HG02840 (cell line): ENCODE data around the gene PLEKHJ1.

ENCODE experiments used
- ATAC-seq: cut with Tn5 transposase; IDR thresholded peaks from one replicate; pipeline ENCODE4 v1.9.1; 2021; ENCODE audit warnings: mild to moderate bottlenecking, moderate library complexity, moderate number of reproducible peaks; ENCODE audit not compliant: unreplicated experiment, low FRiP score

The PLEKHJ1 gene

DNA sequence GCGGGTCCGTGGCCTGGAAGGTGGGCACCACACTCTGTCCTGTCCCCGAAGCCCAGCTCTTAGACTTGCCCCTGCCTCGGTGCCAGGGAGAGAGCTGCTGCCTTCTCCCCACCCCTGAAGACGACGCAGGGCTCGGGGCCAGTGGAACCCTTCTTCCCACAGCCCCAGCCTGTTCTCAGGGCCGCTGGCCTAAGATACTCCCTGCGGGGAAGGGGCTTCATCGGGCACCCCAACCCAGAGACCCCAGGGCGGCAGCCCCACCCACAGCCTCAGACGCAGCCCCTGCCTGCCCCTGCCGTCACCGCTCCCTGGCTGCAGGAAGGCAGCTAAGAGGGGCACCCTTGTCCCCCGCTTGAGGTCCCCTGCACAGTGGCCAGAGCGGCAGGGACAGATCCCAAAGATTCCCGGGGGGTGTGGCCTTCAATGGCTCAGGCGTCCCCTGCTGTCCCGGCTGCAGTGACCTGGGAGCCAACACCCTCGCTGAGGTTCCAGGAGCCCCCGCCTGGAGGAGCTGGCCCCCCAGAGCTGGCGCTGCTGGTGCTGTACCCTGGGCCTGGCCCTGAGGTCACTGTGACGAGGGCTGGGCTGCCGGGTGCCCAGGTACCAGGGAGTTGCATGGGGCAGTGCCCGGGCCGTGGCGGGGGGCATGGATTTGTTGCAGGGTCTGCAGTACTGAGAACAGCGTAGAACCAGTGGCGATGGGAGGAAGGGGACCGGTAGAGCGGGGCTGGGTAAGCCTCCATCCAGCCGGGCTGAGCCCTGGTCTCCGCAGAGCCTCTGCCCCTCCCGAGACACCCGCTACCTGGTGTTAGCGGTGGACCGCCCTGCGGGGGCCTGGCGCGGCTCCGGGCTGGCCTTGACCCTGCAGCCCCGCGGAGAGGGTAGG lies 14.0 kb upstream of the PLEKHJ1 start:
- ATAC-seq: no peak

DNA sequence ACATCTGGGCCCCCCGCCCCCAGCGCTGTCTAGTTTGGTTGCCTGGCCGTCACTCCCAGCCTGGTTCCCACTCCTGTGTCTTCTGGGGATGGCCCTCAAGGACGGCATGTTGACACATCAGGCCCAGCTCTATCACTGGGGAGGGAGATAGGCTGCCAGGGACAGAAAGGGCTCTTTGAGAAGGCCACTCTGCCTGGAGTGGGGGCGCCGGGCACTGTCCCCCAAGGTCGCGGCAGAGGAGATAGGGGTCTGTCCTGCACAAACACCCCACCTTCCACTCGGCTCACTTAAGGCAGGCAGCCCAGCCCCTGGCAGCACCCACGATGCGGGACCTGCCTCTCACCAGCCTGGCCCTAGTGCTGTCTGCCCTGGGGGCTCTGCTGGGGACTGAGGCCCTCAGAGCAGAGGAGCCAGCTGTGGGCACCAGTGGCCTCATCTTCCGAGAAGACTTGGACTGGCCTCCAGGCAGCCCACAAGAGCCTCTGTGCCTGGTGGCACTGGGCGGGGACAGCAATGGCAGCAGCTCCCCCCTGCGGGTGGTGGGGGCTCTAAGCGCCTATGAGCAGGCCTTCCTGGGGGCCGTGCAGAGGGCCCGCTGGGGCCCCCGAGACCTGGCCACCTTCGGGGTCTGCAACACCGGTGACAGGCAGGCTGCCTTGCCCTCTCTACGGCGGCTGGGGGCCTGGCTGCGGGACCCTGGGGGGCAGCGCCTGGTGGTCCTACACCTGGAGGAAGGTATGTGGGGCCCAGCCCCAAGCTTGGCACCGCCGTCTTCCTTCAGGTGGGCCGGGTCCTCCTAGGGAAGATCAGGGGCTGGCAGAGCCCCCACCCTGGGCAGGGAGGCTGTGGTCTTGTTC lies 13.1 kb upstream of the PLEKHJ1 start, which contains the start of gene AMH:
Gene AMH (plus strand): TSS at position 314 of the 857 bp plus-strand sequence. CDS start 10 bp downstream, at position 324.
- ATAC-seq: no peak

GRCh38 chr19:2248136-2249009 lies 12.2 kb upstream of the PLEKHJ1 start:
- ATAC-seq: no peak

DNA sequence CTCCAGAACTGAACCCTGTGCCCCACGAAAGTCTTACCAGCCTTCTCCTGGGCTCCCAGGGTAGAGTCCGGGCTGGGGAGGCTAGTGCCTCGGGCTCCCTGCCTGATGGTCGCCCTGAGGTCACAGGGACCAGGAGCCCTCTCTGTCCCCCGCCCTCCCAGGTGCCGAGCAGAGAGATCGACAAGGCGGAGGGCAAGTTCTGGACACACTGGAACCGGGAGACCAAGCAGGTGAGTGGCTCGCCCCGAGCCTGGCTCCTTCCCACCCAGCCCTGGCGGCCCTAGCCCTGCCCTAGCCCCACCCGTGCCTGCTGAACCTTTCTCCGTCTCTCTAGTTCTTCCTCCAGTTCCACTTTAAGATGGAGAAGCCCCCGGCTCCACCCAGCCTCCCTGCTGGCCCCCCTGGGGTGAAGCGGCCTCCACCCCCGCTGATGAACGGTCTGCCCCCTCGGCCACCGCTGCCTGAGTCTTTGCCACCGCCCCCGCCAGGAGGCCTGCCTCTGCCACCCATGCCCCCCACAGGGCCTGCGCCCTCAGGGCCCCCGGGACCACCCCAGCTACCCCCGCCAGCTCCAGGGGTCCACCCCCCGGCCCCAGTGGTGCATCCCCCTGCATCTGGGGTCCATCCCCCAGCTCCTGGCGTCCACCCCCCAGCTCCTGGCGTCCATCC lies 11.4 kb upstream of the PLEKHJ1 start:
- no peak for ATAC-seq

DNA sequence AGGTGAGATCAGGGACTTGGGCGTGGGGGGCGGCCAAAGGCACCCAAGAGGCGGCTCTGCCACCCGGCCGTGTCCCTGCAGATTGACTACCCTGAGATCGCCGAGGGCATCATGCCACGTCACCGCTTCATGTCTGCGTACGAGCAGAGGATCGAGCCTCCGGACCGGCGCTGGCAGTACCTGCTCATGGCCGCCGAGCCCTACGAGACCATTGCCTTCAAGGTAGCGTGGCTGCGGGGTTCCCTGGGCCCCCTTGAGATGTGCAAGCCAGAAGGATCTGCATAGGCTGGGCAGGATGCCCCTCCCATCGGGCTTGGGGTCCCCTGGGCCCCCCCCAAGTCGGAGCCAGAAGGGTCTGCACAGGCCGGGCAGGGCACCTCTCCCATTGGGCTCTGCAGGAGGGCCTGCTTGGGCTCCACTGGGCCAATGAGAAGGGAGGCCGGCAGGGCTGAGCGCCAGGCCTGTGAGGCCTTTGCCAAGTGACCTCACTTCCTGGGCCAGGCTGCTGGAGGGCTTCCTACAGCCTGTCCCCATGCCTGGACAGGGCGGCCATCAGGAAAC lies 10.8 kb upstream of the PLEKHJ1 start:
- ATAC-seq: no peak

DNA sequence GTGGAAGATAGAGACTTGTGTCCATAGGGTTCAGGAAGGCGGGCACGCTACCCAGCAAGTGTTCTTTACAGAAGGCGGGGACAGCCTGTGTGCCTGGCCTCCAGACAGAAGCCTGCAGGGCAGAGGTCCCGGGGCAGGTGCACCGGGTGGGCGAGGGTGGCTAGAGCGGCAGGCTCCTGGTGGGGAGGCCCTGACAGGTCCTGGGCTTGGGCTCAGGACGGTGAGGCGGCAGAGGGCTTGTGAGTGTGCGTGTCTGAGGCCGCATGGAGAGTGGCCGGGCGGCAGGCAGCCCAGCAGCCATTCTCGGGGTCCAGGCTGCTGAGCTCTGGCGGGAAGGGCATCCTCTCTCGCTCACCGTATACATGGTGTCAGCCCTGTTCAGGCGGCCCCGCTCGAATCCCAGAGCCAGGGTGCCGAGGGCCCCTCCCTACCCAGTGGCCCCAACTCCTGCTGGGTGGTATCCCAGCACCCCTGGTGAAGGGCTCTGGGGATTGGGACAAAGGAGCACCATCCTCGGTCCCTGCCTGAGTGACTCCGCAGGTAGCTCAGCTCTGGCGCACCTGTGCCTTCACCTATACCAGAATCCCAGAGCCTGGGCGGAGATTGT lies 10.0 kb upstream of the PLEKHJ1 start:
- no peak for ATAC-seq

GRCh38 chr19:2245273-2245672 lies 9.1 kb upstream of the PLEKHJ1 start:
- ATAC-seq: no peak

DNA sequence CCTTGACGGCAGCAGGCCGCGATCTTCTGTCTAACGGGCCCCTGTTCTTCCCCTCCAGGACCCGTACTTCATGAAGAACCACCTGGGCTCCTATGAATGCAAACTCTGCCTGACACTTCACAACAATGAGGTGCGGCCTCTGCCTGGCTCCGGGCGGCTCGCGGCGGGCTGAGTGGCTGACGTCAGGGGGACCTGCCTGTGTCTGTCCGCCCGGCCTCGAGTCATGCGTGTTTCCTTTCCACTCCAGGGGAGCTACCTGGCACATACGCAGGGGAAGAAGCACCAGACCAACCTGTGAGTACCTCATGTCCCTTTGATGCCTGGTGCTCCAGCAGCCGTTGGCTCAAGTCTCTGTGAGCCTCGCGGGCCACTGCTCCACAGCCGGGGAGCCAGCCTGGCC lies 8.4 kb upstream of the PLEKHJ1 start:
- no peak for ATAC-seq

GRCh38 chr19:2244125-2244411 lies 7.9 kb upstream of the PLEKHJ1 start:
- ATAC-seq: no peak

DNA sequence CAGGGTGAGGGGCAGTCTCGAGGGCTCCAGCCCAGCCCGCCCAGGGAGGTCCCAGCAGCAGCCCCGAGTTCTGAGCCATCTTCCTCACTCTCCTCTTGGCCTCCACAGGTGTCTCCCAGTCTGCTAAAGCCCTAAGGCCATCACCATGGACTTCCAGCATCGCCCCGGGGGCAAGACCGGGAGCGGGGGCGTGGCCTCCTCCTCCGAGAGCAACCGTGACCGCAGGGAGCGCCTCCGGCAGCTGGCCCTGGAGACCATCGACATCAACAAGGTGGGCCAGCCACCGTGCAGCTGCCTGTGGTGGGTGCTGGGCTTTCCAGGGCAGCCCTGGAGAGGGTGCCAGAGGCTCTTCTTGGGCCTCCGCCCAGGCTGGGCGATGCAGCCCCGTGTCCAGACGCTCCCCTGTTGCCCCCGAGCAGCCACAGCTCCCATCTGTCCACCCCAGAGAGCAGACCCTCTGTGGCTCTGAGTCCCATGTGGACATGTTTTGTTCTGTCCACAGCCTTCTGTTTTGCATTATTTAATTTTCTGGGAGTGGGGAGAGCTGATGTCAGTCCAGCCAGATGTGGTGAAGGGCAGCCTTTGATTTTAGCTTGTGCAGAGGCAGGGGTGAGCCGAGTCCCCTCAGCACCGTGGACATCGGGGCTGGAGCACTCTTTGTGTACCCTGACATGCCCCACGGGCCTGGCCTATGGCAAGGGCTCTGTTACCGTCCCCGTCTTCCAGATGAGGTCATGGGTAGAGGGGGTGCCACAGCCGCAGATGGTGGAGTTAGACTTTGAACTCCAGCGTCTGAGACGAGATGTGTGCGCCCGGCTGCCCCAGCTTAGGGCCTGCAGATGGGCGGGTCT lies 7.4 kb upstream of the PLEKHJ1 start:
- no peak for ATAC-seq

DNA sequence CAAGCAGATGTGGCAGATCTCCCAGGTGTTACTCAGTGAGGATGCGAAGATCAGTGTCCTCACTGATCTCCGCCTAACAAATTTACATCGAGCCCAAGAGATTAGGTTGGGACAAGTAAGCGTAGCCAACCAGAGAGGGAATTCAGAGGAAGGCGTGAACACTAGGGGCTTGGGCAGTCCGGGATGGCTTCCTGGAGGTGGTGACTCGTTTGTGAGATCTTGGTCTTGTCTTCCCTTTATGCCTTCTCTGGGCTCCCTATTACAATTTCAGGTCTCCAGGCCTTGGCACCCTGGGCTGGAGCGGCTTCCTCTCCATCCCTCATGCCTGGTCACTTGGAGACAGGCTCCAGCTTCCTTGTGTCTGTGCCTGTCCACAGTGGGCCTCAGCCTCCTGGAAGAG lies 6.7 kb upstream of the PLEKHJ1 start:
- no peak for ATAC-seq

DNA sequence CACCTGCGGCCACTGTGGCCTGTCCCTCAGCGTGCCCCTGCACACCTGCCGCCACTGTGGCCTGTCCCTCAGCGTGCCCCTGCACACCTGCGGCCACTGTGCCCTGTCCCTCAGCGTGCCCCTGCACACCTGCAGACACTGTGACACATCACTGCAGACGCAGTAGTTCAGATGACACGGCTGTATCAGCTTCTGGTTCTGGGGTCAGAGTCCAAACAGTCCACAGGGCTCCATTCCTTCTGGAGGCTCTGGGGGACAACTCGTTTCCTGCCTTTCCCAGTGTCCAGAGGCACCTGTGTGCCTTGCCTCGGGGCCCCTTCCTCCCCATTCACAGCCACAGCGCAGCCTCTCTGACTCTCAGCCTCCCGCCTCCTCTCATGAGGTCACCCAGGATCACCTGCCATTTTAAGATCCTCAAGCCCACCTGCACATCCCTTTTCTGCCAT lies 6.0 kb upstream of the PLEKHJ1 start:
- no peak for ATAC-seq

- ATAC-seq: no peak
These were observed 5.0 kb upstream of the PLEKHJ1 start for GRCh38 chr19:2240881-2241760.

- no peak for ATAC-seq
These were observed 3.9 kb upstream of the PLEKHJ1 start for GRCh38 chr19:2239771-2240770.

GRCh38 chr19:2239173-2239572 lies 3.0 kb upstream of the PLEKHJ1 start:
- ATAC-seq: no peak

GRCh38 chr19:2237869-2238153 lies 1.7 kb upstream of the PLEKHJ1 start:
- ATAC-seq: no peak
